AG10803 (cell line): ENCODE measurements around the gene SLAMF7.

Experiments
- DNase-seq: peaks from one replicate; pipeline ENCODE4 v3.0.0; 2010; ENCODE audit warnings: low read depth
- H3K4me3 ChIP-seq: 2 replicates; pipeline ENCODE4 v1.5.1; 2011; ENCODE audit warnings: mild to moderate bottlenecking, low read length, control low read depth
- TF ChIP-seq, protein P1 (sequence below): conservative IDR thresholded peaks from 2 replicates; pipeline ENCODE4 v1.5.1; 2011; ENCODE audit warnings: mild to moderate bottlenecking, low read length, control low read depth, inconsistent platforms

Gene SLAMF7

GRCh38 chr1:160772331-160772730, 33.3 kb downstream of the SLAMF7 start:
- TF ChIP-seq, protein P1, sequence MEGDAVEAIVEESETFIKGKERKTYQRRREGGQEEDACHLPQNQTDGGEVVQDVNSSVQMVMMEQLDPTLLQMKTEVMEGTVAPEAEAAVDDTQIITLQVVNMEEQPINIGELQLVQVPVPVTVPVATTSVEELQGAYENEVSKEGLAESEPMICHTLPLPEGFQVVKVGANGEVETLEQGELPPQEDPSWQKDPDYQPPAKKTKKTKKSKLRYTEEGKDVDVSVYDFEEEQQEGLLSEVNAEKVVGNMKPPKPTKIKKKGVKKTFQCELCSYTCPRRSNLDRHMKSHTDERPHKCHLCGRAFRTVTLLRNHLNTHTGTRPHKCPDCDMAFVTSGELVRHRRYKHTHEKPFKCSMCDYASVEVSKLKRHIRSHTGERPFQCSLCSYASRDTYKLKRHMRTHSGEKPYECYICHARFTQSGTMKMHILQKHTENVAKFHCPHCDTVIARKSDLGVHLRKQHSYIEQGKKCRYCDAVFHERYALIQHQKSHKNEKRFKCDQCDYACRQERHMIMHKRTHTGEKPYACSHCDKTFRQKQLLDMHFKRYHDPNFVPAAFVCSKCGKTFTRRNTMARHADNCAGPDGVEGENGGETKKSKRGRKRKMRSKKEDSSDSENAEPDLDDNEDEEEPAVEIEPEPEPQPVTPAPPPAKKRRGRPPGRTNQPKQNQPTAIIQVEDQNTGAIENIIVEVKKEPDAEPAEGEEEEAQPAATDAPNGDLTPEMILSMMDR = no peak
- DNase-seq = no peak
- H3K4me3 ChIP-seq = no peak overlapping the region

DNA sequence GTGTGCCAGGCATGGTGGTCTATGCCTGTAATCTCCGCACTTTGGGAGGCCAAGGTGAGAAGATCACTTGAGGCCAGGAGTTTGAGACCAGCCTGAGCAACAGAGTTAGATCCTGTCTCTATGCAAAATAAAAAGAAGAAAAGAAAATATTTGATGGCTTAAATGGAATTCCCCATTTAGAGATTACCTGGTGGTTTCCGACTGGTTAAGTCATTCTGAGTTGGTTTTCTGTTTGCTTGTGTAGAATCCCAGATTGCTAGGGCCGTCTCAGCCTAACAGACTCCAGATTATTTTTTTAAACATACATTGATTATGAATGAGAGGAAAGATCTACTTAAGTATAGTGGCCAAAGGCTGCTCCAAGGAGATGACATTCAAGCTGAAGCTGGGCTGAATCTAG, 34.0 kb downstream of the SLAMF7 start:
- DNase-seq = no peak
- H3K4me3 ChIP-seq = no peak overlapping the region
- TF ChIP-seq, protein P1 = no peak

GRCh38 chr1:160774886-160775719, 36.1 kb downstream of the SLAMF7 start:
- no peak for DNase-seq
- H3K4me3 ChIP-seq = no peak overlapping the region
- TF ChIP-seq, protein P1 = no peak

DNA sequence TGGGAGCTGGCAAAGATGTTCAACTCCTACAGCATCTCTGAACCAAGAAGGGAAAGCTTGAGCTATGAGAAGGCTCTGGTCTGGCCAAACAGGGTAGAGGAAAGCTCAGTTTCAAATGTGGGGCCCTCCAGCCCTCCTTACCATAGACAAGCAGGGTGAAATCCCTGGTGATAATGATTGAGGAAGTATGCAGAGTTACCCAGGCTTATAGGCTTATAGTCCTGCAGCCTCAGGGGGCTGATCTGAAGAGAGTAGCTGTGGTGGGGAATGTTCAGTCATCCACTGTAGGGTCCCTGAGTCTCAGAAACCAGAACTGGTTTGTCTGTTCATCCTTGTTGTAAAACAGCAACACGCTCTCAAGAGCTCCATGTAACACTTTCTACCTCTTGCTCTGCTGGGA, 37.1 kb downstream of the SLAMF7 start:
- no peak for DNase-seq
- TF ChIP-seq, protein P1 = no peak
- no peak overlapping the region for H3K4me3 ChIP-seq

DNA sequence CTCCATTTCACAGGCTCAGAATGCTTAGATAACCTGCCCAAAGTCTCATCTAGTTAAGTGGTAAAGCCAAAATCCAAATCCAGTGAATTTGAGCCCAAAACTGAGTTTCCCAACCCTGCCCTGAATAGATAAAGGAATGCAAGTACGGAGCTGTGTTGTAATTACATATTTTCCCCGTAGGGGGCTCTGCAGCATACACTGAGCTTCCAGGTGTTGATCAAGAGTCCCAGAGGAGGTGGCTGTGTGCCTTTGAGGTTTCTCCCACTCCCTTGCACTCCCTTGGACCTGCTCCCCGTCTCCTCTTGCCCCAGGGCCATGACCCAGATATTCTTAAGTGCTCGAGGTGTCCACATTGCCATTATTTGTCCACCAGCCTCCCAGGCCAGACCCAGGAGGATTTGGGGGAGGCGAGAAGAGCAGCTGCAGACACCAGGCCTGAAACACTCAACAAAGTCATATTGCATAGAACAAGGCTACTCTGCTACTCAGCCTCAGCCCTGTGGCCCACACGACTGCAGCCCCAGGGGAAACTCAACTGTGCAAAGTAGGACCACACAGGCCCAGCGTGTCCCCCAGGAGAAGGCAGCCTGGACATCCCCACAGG, 38.5 kb downstream of the SLAMF7 start:
- H3K4me3 ChIP-seq = no peak overlapping the region
- no peak for DNase-seq
- TF ChIP-seq, protein P1 = no peak

DNA sequence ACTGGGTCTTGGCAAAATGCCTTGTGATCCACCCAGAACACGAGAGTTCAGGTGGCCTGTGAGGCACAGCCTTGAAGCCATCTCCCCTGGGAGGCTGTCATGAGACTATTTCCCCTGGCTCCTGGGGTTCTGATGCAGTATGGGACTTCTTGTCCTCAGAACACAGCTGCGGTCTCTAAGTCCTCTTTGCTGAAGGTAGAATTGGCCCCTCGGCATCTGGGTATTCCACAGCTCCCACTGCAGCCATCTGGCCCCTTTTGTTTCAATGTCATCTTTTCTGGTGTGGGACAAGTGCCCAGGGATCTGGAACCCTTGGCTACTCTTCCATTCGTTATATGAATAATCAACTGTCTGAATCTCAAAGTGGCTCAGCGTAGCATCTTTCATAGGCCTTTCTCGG, 39.9 kb downstream of the SLAMF7 start:
- no peak overlapping the region for H3K4me3 ChIP-seq
- DNase-seq = no peak
- TF ChIP-seq, protein P1 = no peak
